Measurements from ENCODE around the gene ACTC1. TPM values are rescaled to one million over a fixed set of nuclear protein-coding genes. Genes with fewer than 3 reads are reported as not detected.

The ACTC1 gene
- total RNA-seq, 1 donor, result not detected

- DNase-seq (ENCODE audit: low read depth in 2 of 3, low spot score in 2 of 3), result no peak
Measured at GRCh38 chr15:34802371-34802770, 7.0 kb upstream of the ACTC1 start.

- DNase-seq (ENCODE audit: low read depth in 2 of 3, low spot score in 2 of 3), result no peak
Measured at GRCh38 chr15:34799149-34800101, 4.1 kb upstream of the ACTC1 start.

- no peak for DNase-seq (ENCODE audit: low read depth in 2 of 3, low spot score in 2 of 3)
Measured at GRCh38 chr15:34796847-34797435, 1.6 kb upstream of the ACTC1 start.

- no peak for DNase-seq (ENCODE audit: low read depth in 2 of 3, low spot score in 2 of 3)
Measured at GRCh38 chr15:34794590-34795206, 651 bp downstream of the ACTC1 start.

GRCh38 chr15:34793901-34794300 lies 1.4 kb downstream of the ACTC1 start:
- no peak for DNase-seq (ENCODE audit: low read depth in 2 of 3, low spot score in 2 of 3)

- no peak for DNase-seq (ENCODE audit: low read depth in 2 of 3, low spot score in 2 of 3)
Measured at GRCh38 chr15:34793071-34793470, 2.3 kb downstream of the ACTC1 start.

GRCh38 chr15:34791701-34792100 lies 3.6 kb downstream of the ACTC1 start:
- no peak for DNase-seq (ENCODE audit: low read depth in 2 of 3, low spot score in 2 of 3)

GRCh38 chr15:34790121-34790520 lies 5.2 kb downstream of the ACTC1 start:
- no peak for DNase-seq (ENCODE audit: low read depth in 2 of 3, low spot score in 2 of 3)

- no peak for DNase-seq (ENCODE audit: low read depth in 2 of 3, low spot score in 2 of 3)
Measured at GRCh38 chr15:34789326-34789725, 6.0 kb downstream of the ACTC1 start.

- DNase-seq (ENCODE audit: low read depth in 2 of 3, low spot score in 2 of 3), result no peak
Measured at GRCh38 chr15:34786206-34786605, 9.1 kb downstream of the ACTC1 start.

- no peak for DNase-seq (ENCODE audit: low read depth in 2 of 3, low spot score in 2 of 3)
Measured at GRCh38 chr15:34783991-34784390, 11.4 kb downstream of the ACTC1 start.

- no peak for DNase-seq (ENCODE audit: low read depth in 2 of 3, low spot score in 2 of 3)
Measured at GRCh38 chr15:34783431-34783830, 11.9 kb downstream of the ACTC1 start.

- no peak for DNase-seq (ENCODE audit: low read depth in 2 of 3, low spot score in 2 of 3)
Measured at GRCh38 chr15:34782901-34783300, 12.4 kb downstream of the ACTC1 start.

- DNase-seq (ENCODE audit: low read depth in 2 of 3, low spot score in 2 of 3), result no peak
Measured at GRCh38 chr15:34780725-34781124, 14.6 kb downstream of the ACTC1 start.

- DNase-seq (ENCODE audit: low read depth in 2 of 3, low spot score in 2 of 3), result no peak
Measured at GRCh38 chr15:34776606-34777105, 18.7 kb downstream of the ACTC1 start.

GRCh38 chr15:34773917-34774316 lies 21.4 kb downstream of the ACTC1 start:
- no peak for DNase-seq (ENCODE audit: low read depth in 2 of 3, low spot score in 2 of 3)

GRCh38 chr15:34773013-34773412 lies 22.3 kb downstream of the ACTC1 start:
- no peak for DNase-seq (ENCODE audit: low read depth in 2 of 3, low spot score in 2 of 3)

- no peak for DNase-seq (ENCODE audit: low read depth in 2 of 3, low spot score in 2 of 3)
Measured at GRCh38 chr15:34772312-34772711, 23.0 kb downstream of the ACTC1 start.

GRCh38 chr15:34769711-34770110 lies 25.6 kb downstream of the ACTC1 start:
- DNase-seq (ENCODE audit: low read depth in 2 of 3, low spot score in 2 of 3), result no peak

GRCh38 chr15:34768530-34768929 lies 26.8 kb downstream of the ACTC1 start:
- no peak for DNase-seq (ENCODE audit: low read depth in 2 of 3, low spot score in 2 of 3)

GRCh38 chr15:34765741-34766140 lies 29.6 kb downstream of the ACTC1 start:
- DNase-seq (ENCODE audit: low read depth in 2 of 3, low spot score in 2 of 3), result no peak
